Activated effector memory CD4-positive, alpha-beta T cell treated with anti-CD3 and anti-CD28 coated beads, Interleukin-2, amount 50 U/mL, for 16 hours (primary cell): Measurements from ENCODE around the gene CUX1.

ENCODE experiments used
- DNase-seq: peaks from one replicate; pipeline ENCODE4 v3.0.0-alpha.2; 2020

The CUX1 gene

DNA sequence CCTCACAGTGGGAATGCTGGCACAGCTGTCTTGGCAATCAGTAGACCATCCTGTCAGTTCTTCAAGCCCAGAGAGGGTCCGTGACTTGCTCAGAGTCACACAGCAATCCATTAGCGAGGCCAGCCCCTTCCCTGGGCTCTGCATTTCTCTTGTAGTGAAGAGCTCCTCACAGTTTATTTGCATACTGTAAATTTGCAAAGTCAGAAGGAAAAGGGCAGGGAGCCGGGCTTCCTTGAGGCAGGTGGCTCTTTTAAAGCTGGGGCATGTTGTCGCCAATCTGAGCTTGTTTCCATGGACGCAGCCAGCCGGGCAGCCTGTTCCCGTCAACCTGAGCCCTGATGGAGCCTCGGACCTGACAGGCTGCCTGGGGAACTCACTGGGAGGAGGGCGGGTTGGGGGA is 123.4 kb downstream of the CUX1 start:
- no peak for DNase-seq

DNA sequence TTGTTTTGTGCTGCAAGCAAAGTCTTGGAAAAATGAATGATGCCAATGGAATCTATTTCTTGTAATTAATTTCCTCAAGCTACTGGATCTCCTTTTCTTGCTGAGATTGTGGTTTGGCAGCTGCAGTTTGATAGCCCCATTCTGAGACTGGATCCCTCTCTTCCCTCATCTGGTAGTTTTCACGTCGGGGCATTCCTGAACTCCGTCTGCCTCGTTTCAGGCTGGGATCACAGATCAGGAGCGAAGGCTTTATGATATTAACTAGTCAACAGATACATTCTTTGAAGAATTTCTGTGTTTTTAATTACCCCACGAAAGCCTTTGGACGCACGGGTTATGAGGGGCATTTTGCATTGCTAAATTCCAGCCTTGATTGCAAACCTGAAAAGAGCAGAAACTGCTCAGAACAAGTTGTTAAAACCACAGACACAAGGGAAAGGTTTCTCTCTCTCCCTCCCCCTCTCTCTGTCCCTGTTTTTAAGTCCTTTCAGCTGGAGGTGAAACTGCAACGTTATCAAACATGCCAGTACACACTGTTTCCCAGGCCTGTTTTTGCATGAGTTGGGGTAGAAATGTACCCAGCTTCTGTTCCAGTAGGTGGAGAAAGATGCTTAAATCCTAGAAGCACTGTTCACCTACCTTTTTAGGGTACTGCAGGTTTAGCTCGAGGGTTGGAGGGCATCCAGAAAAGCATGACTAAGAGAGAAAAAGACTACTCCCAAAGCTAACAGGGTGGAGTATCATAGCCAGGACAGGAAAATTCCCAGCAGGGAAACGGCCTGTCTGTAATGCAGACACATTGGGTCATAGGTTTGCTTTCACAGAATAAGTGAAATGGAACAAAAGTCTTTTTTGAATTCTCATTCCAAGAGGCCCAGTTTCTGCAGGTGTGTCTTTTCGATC is 124.3 kb downstream of the CUX1 start:
- no peak for DNase-seq

DNA sequence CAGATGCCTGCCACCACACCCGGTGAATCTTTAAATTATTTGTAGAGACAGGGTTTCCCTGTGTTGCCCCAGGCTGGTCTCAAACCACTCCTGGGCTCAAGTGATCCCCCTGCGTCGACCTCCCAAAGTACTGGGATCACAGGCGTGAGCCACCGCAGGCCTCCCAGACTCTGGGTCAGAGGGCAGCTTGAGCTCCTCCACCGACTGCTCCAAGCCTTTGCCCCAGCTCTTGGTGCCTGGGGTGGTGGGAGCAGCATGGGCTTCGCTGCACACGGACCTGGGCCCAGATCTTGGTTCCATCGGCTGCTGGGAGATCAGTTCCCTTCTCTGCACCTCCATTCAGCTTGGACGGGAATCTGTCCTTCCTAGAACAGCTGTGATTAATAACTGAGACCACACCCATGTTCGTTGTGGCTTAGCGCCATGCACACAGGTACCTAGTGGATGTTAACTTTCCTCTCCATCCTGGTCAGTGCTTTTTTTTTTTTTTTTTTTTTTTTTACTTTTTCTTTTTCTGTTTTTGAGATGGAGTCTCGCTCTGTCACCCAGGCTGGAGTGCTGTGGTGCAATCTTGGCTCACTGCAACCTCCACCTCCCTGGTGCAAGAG is 125.3 kb downstream of the CUX1 start:
- no peak for DNase-seq

DNA sequence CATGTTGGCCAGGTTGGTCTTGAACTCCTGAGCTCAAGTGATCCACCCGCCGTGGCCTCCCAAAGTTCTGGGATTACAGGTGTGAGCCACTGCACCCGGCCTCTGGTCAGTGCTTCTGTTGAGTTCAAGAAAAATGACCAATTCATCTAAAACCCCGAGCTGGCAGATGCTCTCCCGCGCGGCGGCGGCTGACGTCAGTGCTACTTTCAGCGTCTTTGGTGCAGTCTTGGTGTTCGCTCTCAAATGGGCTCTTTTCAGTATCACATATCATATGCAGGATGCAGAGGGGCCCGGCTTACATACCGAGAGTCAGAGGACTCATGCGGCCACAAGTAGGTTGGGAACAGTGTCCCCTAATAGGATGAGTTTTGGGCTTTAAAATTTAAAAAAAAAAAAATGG is 125.9 kb downstream of the CUX1 start:
- DNase-seq, result no peak

DNA sequence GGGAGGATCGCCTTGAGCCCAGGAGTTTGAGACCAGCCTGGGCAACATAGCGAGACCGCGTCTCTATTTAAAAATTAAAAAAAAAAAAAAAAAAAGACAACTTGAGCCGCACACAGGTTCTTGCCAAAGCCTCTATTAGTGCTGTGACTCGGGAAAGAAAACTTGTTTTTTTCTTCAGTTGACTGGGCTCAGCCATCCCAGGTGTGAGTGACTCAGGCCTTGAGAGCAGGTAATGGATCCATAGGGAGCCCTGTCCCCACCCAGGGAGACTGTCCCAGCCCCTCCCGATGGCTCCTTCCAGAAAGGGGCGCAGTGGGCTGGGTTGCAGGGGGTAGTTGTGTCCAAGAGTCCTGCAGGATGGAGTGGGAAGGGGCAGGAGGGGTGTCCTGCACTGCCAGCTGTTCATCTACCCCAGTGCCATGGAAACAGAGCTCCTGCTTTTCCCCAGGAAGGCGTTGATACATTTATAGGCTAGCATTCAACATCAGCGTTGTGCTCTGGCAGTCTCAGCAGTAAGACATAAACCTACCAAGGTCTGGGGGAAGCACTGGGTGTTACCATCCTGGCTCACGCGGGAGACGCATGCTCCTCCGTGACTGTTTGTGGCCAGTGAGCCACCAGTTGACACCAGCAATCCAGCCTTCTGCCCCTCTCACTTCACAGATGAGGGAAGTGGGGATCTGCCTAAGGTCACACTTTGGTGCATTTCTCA is 126.6 kb downstream of the CUX1 start:
- no peak for DNase-seq

DNA sequence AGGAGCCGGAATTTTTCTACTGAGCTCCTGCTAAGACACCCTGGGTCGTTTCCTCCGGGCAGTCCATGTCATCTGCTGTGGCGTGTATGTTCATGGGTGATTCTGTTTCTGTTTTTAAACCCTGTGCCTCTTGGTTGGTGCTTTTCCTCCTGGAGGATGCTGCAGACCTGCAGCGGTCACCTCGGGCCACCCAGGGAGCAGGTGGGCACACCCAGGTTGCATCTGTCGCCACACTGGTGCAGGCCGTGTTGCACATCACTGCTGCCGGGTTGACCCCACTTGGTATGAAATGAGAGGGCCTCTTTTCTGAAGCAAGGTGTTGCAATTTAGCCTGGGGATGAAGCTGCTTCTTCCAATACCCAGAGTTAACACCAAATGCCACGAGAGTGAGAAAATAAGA is 127.2 kb downstream of the CUX1 start:
- no peak for DNase-seq

DNA sequence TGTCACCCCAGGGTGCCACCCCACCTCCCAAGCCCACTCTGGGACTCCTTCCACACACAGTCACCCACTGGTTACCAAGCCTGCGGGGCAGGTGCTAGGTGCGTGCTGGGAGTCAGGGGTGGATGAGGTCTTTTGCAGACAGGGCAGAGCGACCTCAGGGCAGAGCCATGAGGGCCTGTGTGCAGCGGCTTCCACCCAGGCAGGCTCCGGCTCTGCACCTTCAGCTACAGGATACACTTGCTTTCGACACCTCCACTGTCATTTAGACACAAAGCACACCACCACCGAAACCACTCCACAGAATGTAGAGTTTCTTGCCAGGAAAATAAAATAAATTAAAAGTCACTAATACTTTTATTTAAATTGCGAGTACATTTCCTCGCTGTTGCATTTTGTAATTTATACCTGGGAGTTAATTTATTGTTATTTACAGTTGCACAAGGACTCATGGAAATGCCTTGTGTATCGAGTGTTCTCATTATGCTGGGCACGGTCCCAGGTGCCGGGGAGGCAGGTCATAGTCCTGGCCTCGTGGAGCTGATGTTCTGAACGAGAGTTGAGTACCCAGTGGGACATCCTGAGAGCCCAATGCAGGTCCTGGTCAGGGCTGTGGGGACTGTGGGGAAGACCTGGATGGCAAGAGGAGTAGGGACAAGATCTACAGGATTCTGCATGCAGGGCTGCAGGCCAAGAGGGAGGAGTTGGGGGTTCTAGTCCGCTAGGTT is 127.8 kb downstream of the CUX1 start:
- DNase-seq, result no peak

DNA sequence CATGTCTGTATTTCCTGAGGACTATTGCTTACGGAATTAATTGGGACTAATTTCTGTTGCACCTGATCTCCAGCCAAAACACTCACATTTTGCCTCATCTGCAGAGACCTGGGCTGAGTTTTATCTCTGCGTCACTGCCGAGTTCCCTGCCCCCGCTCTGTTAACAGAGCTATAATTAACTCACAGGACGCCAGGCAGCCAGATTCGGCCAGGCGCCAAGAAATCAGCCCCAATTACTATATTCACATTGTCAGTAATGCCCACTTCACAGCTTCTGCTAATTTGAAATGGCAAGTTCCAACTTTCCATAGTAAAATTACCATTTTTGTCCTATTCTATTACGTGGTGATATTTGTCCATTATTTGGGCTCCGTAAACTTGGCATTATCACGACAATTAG is 130.5 kb downstream of the CUX1 start:
- DNase-seq, result no peak

DNA sequence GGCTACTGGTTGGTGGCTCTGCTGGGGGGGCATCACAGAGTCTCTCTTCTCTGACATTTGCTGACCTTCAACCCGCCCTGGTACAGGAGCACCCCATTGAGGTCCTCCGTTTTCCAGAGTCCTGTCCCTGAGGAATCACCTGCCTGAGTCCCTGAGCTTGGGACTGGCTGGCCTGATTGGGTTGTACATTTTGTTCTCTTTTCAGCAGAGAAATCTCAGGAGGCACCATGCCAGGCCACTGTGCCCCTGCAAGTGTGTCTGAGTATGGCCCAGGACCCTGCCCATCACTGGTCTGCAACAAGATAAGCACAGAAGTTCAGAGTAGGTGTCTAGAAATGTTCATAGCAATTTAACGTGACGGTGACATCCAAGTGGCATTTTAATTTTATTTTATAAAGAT is 131.2 kb downstream of the CUX1 start:
- no peak for DNase-seq

DNA sequence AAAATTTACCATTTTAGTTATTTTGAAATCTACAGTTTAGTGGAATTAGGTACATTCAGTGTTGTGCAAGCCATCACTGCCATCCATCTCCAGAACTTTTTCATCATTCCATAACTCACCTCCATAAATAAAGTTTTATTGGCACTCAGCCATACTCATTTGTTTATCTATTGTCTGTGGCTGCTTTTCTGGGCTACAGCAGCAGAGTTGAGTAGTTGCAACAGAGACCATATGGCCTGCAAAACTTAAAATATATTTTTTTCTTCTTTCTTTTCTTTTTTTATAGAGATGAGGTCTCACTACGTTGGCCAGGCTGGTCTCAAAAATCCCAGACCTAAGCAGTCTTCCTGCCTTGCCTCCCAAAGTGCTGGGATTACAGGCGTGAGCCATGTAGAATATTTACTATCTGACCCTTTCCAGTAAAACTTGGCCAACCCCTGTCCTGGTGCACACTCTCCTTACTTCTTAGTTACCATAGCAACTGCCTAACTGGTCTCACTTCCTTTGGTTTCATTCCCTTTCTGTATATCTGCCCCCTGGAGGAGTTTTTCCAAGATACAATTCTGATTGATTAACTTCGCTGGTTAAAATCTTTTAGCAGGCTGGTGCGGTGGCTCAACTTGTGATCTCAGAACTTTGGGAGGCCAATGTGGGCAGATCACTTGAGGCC is 133.2 kb downstream of the CUX1 start:
- no peak for DNase-seq

DNA sequence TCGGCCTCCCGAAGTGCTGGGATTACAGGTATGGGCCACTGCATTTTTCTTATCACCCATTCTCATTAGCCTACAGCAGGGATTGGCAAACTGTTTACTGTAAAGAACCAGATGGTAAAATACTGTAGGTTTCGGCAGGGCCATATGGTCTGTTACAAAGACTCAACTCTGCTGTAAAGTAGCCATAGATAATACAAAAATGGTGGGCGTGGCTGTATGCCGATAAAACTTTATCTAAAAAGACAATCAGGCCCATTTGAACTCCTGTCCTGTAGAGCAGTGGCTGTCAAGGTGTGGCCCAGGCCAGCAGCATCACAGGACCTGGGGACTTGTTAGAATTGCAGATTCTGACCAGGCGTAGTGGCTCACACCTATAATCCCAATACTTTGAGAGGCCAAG is 134.3 kb downstream of the CUX1 start:
- DNase-seq, result no peak

DNA sequence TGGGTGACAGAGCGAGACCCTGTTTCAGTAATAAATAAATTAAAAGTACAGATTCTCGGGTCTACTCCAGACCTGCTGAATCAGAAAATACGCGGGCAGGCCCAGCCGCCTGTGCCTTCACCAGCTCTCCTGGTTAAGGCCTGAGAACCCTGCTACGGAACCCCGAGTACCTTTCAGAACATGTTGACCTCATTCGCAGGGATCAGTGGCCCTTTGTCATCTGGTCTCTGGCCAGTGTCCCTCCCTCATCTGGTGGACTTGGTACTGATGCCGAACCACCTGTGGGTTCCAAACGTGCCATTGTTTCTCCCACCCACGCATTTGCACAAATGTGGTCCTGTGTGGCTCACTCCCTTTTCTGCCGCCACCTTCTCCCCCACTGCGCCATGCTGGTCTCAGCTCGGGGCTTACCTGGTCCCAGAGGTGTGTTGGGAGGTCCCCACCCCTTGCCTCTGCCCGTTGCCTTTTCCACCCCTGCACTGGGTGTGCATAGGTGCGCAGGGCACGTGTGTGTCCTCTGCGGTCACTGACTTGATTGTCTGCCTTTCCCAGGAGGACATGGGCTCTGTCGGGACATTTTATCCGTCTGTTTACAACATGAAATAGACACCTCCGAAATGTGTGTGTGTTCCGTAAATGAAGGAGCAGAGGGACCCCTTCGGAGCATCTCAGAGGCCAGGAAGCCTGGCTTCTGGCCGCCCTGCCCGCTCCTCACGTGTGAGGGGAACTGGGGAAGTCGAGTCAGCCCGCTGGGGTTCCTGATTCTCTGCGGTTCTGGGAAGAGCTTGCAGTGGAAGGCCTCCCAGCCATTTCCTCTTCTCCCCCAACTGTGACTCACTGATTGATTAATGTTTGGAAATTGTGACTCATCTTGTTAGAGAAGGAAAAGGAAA is 135.2 kb downstream of the CUX1 start:
- no peak for DNase-seq

DNA sequence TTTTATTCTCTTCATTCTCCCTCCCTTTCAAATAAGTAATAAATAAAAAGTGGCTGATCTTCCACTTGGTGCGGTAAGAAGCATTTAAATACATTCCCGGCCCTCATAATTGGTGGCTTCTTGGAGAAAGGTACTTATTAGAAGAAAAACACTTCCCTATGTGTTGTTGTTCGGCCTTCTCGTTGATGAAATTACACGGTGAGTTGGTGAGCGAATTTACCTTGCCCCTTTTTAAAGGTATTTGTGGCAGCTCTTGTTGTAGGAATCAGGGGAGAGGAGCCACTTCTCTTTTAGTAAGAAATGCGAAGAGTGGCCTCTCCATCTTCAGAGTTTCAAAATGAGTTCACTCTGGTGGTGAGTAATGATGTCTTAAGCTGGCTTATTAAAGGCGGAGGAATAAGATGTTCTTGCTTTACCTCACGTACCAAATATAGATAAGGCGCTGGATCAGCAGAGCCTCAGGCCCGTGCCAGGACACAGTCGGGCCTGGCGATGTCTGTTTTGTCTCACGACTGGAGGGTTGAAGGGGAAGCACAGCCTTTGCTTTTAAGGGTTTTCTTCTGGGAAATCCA is 135.9 kb downstream of the CUX1 start:
- no peak for DNase-seq

DNA sequence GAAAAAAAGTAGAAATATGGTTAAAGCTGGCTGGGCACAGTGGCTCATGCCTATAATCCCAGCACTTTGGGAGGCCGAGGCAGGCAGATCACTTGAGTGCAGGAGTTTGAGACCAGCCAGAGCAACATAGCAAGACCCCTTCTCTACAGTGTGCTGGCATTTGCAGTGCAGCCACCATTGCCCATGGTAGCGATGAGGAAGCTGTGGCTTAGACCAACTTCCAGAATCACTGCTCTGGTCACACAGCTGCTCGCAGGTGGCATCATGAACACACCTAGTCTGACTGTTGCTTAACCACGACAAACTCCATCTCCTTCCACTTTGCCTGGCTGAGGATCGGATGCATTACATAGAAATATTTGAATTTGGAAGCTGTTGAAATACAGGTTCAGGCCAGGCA is 137.1 kb downstream of the CUX1 start:
- no peak for DNase-seq

DNA sequence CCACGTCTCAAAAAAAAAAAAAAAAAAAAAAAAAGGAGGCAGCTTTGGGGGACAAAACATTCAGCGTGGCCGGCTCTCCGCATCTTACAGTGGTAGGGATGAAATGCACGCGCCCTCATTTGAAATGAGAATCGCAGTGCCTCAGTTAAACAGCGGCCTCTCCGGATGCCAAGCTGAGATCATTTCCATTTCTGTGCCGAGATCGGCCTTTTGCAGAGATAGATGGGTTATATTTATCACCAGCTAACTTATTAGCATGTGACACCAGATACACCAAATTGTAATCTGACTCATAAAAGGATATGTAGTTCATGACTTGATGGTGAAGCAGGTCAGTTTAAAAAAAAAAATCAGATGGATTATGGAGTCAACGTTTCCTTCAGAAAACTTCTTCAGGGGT is 138.7 kb downstream of the CUX1 start:
- no peak for DNase-seq

DNA sequence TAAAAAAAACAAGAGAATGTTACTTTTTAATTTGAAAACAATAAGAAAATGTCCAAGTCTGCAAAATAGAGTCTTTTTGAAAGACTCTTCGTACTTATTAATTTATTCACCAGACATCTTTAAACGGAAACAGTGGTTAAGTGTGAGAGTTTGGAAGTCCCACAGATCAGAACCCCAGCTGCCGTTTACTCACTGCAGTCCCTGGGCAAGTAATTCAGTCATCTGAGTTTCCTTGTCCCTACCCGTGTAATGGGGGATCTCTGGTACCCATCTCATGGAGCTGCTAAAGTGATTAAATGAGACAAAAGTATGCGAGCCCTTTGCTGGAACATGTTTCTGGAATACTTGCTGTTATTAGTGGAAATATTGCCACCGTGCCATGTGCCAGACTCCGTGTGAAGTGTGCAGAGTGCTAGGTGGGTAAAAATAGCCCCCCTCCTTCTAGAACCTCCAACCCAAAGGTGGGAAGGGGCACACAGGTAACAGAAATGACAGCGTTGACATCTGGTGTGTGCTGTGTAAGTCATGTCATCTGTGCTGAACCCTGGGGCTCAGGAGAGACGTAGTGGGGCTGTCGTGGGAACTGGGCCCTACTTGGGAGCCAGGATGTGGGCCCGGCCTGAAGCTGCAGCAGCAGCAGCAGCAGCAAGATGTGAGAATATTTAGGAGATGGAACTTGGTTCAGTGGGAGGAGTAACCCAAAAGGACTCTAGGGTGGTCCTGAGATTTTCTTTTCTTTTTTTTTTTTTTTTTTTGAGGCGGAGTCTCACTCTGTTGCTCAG is 140.5 kb downstream of the CUX1 start:
- no peak for DNase-seq

DNA sequence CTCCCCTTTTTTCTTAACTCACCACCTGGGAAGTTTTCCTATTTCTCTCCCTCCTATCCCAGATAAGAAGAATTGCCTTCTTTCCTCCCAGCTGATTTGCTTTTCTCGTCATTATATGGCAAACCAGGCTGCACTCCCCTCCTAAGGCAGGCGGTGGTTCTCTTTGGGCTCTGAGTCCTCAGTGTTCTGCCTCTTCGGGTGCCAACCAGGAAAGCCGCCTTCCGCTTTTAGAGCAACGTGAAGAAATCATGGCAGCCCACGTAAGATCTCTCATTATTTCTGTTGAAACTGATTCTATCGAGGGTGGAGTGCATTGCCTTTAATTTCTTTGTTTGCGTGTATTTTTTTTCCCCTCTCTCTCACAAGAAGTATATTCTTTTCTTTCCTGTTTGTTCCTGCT is 141.9 kb downstream of the CUX1 start:
- no peak for DNase-seq

DNA sequence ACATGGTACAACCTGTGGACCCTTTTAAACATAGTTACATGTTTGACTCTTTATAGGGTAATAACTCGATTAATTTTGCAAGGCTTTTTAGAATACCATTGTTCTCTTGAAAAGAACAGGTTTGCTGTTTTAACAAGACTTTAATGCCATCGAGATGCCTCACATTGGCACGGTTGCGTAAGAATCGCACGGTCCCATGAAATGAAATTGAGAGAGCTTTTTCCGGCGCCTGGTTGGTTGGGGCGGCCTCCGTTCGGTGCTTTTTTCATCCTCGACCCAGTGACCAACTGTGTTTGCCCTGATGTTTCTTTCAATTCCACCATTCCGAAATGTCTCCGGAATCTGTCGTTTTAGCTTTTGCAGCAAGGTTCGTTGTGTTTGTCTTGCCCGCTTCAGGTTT is 142.4 kb downstream of the CUX1 start:
- DNase-seq, result no peak

DNA sequence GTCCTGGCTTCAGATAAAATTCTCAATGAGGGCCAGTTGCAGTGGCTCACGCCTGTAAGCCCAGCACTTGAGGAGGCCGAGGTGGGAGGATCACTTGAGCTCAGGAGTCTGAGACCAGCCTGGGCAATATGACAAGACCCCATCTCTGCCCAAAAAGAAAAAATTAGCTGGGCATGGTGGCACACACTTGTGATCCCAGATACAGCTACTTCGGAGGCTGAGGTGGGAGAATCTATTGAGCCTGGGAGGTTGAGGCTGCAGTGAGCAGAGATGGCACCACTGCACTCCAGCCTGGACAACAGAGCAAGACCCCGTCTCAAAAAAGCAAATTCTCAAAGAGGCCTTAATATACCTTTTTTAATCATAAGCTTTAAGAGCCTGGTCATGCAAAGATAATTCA is 142.9 kb downstream of the CUX1 start:
- no peak for DNase-seq

DNA sequence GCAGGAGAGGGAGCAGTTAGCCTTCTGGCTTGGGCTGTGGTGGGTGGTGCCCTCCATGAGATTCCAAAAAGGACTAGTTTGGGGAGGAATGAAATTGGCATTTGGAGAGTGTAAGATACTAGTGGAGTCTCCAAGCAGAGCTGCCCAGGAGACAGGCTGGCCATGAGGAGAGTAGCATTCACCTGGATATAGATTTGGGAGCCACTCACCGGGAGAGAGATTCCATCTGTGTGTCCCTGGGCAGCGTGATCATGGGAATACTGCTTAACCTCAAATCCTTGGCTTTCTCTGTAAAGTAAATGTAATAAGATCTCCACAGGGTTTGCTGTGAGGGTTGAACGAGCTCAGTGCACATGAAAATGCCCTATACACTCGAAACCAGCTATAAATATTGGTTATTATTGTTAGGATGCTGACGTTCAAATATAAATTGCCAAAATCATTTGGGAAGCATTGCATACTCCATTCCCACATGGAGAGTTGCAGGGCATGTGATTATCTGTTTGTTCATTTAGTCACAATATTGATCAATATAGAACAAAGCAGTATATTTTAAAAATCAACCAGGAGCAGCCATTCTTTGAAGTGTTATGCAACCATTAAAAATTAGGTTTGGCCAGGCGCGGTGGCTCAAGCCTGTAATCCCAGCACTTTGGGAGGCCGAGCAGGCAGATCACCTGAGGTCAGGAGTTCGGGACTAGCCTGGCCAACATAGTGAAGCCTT is 143.7 kb downstream of the CUX1 start:
- no peak for DNase-seq
